Measurements from ENCODE around the gene B3GNT8.
"Not testable (repeated sequence)": the region's sequence is repeated elsewhere in the genome, so short reads cannot be mapped to it uniquely, and the experiment has no call there.

Gene B3GNT8

DNA sequence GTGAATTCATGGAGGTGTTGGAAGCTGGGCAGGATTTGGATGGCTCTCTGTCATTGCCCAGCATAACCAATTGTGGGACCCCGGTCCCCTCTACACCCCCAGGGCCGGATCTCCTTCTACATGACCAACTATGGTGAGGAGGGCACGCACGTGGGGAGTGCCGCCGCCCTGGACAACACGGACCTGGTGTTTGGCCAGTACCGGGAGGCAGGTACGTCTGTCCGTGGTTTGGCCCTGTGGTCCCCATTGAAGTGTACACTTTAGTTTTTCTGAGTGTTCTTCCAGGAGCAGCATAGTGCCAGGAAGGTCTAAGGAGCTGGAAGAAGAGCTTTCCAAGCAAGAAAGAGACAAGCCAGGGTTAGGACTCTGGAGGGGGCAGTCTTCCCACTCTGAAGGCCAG lies 13.2 kb downstream of the B3GNT8 start:
- DNase-seq (ENCODE audit: low read depth): no peak

DNA sequence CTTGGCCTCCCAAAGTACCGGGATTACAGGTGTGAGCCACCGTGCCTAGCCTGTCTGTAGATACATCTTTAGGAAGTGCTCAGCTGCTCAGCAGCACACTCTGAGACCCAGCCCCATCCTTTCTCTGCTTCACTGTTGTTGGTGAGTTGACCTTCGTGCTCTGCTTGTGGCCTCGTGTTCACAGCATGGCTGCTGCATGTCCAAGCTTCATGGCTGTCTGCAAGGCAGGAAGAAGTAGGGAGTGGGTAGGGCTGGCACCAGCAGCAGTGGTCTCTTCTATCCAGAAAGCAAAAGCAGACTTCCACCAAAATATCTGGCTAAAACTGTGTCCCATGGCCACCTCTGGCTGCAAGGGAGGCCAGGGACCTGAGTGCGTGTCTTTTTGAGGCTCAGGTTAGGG lies 14.2 kb downstream of the B3GNT8 start:
- no peak for DNase-seq (ENCODE audit: low read depth)

DNA sequence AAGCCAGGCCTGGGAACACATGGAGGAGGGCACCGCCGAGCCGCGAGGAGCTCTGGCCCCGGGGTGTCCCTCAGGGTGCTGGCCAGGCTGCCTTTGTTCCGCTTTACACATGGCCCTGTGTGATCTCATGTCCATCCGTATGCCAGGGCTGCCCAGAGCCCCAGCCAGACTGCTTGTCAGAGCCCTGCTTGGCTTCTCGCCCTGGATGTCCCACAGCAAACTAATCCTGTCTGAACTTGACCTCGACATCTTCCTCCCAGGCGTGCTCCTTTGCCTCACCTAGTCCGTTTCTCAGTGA lies 15.3 kb downstream of the B3GNT8 start:
- no peak for DNase-seq (ENCODE audit: low read depth)

DNA sequence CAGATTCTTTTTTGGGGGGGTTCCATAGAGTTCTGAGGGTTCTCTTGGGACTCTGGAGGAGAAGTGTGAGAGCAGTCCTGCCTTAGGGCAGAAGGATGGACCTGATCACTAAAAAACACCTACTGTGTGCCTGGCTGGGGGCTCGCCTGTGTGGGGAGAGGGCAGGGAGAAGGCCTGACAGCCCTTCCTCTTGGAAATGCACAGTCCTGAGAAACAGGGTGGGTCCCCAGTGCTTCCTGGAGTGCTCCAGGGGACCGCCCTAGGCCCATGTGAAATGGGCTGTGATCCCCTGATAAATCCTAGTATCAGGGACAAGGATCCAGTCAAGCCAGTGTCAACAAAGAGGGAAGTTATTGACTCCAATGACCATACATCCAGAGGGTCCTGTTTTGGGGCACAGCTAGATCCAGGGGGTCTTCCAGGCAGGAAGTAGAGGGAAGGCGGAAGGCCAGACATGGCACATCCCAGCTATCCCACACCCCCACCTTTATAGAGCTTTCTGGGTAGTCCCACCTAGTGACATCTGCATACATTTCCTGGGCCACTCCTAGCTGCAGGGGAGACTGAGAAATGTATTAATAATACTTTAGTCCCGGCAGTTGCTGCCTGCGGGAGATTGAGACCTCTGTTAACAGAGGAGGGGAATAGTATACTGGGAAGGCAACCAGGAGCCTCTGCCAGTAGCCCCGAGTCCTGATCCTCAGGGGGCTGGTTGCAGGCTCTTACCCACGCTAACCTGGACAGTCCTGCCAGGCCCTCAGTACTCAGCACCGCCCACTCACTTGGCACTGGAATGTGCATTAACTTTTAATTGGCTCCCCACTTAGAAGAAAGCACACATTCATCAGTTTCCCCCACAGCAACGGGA lies 15.8 kb downstream of the B3GNT8 start:
- no peak for DNase-seq (ENCODE audit: low read depth)

DNA sequence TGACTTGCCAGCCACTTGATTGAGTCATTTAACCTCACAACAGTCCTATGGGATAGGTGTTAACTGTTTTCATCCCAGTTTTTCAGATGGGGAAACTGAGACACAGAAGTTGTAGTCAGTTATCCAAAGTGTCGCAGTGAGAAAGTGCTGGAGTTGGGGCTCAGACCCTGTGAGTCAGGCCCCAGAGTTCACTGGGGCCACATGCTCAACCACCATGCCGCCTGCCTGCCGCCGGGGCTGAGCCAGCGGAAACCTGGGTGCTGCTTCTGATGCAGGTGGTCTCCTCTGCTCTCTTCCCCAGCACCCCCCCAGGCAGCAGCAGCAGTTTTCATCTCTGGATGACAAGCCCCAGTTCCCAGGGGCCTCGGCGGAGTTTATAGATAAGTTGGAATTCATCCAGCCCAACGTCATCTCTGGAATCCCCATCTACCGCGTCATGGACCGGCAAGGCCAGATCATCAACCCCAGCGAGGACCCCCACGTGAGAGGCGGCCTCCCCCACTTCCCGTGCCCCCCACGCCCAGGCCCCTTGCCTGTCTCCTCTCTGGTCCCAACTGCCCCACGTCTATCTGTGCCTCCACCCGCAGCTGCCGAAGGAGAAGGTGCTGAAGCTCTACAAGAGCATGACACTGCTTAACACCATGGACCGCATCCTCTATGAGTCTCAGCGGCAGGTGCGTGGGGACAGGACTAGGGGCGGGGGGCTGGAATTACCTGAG lies 16.7 kb downstream of the B3GNT8 start:
- no peak for DNase-seq (ENCODE audit: low read depth)

DNA sequence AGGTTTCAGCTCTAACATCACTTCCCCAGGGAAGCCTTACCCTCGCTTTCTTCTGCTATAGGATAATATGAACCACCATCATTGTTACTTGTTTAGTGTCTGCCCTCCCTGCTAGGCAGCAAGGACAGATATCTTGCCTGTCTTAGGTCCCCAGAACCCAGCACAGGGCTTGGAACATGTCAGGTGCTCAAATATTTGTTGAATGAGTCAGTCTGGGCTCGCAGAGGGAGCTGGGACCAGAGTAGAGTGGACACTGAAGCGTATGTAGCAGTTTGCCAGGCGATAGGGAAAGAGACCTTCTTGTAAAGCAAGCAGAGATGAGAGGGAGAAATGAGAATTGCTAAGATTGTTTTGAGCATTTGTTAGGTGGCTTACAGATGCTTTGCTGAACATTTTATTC lies 17.9 kb downstream of the B3GNT8 start:
- no peak for DNase-seq (ENCODE audit: low read depth)

DNA sequence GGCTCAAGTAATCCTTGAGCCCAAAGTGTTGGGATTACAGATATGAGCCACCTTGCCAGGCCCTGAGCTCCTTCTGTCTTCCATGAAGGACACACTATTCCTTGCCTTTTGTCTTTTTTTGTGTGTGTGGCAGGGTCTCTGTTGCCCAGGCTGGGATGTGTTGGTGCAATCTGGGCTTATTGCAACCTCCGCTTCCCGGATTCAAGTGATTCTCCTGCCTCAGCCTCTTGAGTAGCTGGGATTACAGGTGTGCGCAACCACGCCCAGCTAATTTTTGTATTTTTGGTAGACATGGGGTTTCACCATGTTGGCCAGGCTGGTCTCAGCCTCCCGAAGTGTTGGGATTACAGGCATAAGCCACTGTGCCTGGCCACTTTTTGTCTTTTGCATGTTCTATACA lies 18.3 kb downstream of the B3GNT8 start:
- DNase-seq (ENCODE audit: low read depth): not testable (repeated sequence)

DNA sequence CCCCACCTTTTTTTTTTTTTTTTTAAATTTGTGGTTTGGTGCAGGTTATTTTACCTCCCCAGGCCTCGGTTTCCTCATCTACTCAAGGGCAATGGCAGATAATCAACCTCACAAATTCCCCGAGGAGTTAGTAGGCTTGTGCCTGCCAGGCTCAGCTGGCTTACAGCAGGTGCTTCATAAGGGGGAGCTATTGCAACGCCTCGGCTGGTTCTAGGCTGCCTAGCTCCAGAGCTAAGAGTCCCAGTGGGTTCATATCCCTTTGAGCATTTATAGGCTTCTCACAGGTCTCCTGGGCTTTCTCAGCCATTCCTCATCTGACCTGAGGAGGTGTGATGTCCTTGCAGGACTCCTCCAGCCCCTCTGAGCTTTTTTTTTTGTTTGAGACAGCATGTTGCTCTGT lies 18.9 kb downstream of the B3GNT8 start:
- no peak for DNase-seq (ENCODE audit: low read depth)

DNA sequence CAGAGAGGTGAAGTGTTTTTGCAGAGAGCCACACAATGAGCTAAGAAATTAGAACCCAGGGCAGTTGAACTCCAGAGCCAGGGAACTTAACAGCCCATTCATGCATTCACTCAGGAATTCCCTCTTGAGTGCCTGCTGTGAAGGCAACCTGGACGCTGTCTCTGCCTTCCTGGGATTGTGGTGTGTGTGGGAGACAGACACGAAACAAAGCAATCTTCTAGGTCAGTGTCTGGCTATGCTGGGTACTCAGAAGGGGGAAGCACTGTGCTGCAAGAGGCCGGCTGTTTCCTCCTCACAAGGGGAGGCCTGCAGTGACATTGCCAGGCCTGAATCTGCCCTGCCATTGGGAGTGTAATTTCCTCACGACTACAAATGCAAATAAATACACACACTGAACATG lies 19.9 kb downstream of the B3GNT8 start:
- no peak for DNase-seq (ENCODE audit: low read depth)

DNA sequence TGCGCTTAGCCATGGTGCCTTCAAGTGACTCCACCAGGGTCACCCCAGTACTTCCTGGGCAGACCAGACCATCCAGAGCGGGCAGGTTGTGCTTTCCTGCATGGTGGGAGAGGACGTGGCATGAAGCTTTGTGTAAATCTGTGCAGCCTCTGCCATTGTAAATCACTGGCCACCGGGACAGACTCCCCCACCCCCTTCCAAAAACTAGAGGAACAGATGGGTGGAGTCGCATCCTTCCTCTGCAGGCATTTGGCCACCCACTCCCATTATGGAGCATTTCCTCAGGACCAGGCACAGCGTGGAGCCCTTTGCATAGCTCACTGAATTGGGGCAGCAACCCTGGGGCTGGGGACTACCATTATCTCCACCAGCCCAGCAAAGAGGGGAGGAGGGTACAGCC lies 21.4 kb downstream of the B3GNT8 start:
- DNase-seq (ENCODE audit: low read depth): no peak

DNA sequence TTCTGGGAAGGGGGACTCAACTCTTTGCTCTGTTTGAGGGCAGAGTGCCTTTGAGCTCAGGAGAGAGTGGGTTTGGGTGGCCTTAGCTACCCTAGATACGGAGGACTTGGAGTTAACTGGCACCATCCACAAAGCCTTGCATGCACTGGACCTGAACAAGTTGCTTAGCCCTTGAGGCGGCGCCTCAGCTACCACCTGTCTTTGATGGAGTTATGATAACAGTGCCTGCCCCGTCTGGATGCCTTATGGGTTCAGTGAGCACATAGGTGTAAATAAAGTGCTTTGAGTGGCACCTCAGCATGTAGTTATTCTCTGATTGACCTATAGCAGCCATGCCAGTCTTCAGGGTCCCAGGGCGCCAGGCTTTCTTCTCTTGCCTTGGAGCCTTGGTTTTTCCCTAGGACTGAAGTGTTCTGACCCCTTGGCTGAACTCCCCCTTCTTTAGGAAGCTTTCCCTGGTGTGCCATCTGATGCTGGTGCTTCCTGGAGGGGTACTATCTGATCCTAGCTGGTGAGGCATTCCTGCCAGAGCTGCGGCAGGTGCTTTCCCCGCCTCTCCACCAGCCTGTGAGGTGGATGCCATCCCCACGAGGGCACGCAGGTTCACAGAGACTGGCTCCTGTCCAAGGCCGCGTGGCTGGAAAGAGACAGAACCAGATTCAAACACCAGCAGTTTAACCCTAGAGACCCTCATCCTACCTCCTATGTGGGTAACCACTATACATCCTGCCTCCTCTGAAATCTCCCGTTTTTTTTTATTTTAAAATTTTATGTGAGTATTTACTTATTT lies 23.8 kb downstream of the B3GNT8 start:
- DNase-seq (ENCODE audit: low read depth): no peak

DNA sequence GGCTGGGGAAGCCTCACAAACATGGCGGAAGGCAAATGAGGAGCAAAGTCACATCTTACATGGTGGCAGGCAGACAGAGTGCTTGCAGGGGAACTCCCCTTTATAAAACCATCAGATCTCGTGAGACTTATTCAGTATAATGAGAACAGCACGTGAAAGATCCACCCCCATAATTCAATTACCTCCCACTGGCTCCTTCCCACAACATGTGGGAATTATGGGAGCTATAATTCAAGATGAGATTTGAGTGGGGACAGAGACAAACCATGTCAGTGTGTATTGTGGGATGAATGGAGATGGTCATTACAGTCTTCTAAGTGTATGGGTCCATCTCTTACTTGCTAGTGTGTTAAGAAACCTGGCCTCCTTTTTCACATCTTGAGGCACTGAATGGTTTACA lies 25.2 kb downstream of the B3GNT8 start:
- DNase-seq (ENCODE audit: low read depth): no peak

DNA sequence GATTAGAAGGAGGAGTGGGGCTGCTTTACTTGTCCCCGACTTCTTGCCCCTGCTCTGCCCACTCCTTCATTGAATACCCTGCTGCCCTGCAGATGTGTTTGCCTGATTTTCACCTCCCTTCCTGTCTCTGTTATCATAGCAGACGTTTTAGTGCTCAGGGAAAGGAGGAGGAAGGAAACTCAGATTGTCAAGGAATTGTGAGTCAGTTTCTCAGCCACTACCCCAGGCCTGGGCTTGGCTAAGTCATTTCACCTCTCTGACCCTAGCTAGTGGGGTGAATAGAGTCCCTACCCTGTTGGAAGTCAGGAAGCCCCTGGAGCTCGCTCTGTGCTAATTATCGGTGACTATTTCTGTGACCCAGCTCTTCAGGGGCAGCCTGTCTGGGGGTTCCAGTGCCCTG lies 25.7 kb downstream of the B3GNT8 start:
- no peak for DNase-seq (ENCODE audit: low read depth)

DNA sequence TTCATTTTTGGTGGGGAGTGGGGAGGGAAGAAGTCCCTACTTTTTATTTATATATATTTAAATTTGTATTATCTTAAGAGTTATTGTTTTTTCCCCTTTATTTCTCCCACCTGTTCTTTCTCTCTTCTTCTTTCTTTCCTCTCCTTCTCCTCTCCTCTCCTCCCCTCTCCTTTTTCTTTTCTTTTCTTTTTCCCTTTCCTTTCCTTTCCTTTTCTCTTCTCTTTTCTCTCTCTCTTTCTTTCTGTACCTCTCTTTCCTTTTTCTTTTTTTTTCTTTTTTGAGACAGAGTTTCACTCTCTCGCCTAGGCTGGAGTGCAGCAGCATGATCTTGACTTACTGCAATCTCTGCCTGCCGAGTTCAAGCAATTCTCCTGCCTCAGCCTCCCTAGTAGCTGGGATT lies 27.6 kb downstream of the B3GNT8 start:
- DNase-seq (ENCODE audit: low read depth): no peak

DNA sequence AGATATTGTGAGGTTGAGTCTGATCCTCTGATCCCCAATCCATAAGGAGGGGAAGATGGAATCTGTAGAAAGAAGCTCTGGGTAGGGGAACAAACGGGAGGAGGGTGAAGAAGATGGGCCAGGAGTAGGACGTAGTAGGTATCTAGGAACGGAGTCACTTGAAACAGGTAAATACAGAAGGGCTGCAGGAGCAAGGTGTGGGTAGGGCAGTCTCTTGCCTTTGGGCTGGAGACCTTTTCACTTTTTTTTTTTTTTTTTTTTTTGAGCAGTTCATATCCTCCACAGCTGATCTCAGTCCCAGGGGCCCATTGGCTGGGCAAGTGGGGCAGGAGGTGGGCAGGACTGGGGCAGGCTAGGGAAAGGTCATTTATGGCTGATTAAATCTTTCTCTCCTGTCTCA lies 28.1 kb downstream of the B3GNT8 start:
- DNase-seq (ENCODE audit: low read depth): no peak

DNA sequence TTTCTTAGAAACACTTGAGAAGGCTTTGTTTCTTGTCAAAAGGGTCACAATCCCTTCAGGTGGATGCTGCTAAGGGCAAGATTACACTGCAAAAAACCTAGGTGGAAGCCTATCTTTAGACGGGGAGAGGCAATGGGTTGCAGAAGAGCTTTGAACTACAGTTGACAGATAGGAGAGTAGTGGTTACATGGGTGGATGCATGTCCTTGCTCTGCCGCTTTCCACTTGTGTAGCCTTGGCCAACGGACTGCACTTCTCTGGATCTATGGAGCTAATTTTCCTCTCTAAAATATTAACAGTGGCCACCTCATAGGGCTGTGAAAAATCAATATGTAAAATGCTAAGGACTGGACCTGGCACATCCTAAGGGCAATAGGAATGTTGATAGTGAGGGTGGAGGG lies 28.6 kb downstream of the B3GNT8 start:
- no peak for DNase-seq (ENCODE audit: low read depth)

DNA sequence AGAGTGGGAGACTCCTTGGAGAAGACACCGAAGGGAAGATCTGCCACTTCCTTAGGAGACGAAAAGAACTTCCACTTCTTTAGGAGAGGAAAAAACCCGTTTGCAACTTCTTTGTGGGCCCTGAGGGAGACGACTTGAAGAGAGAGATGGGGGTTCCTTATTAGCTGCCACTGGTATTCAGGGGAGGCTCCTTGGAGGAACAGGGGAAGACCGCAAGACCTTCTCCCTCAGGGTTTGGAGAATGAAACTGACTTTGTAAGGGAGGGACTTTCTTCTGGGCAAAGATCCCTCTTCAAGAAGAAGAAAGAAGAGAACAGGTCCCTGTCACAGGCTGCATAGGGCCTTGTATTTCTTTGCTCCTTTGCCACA lies 29.1 kb downstream of the B3GNT8 start:
- DNase-seq (ENCODE audit: low read depth): no peak

DNA sequence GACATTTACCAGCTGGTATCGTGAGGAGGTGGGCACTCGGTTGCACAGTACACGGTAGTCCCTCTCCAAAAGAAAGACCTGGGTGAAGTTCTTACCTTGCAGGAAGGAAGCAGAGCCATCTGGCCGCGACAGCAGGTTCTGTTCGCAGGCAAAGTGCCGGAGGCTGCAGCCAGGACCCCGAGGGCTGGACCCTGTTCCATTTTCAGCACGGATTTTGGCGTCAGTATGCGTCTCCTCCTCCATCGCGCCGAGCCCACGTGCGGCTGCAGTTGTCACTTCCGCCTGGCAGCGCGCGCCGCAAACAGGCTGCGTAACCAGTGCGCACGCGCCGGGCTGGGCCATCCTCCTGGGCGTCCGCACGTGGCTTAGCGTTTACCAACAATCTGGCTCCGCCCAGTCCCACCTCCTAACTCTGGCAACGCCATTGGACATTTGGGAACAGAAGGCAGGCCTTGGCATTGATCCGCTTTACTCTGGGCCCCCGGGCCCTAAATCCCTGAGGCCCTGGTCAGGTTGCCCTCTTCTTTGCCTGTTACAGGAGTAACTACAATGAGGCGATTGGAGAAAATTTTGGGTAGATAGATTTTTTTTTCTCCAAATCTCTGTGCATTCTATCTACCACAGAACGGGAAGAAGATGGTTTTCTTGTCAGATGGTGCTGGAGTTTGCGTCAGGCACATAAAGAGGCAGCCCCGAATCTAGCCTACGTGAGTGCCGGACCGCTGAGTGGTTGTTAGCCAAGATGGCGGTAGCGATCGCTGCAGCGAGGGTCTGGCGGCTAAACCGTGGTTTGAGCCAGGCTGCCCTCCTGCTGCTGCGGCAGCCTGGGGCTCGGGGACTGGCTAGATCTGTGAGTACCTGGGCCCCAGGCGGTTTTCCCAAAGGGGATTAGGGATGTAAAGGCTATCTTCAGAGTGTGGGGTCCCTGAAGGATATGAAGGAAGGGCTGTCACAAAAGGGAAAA lies 29.8 kb downstream of the B3GNT8 start, which contains the start of the genes BCKDHA and EXOSC5:
BCKDHA (plus strand) TSS at position 733 of the 964 bp plus-strand sequence; CDS start at position 743, 10 bp downstream.
EXOSC5 (minus strand) TSS at position 274 of the 964 bp plus-strand sequence; CDS start at position 243, 31 bp downstream.
- peak; percentile 99 for DNase-seq (ENCODE audit: low read depth)

DNA sequence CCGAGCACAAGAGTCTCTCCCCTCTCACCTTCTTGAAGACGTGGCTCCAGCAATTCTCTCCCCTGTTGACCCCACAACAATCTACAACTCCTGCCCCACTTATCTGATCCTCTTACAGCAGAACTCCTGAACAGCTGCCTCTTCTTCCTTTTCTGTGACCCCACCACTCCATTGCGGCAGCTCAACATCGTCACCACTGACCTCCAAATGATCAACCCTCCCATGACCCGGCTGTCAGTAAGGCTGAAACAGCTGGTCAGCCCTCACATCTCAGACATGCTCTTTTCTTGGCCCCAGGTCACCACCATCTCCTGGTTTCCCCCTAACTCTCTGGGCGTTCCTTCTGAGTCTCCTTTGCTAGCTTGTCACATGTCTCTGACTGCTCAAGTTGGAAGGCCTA lies 31.8 kb downstream of the B3GNT8 start:
- no peak for DNase-seq (ENCODE audit: low read depth)

DNA sequence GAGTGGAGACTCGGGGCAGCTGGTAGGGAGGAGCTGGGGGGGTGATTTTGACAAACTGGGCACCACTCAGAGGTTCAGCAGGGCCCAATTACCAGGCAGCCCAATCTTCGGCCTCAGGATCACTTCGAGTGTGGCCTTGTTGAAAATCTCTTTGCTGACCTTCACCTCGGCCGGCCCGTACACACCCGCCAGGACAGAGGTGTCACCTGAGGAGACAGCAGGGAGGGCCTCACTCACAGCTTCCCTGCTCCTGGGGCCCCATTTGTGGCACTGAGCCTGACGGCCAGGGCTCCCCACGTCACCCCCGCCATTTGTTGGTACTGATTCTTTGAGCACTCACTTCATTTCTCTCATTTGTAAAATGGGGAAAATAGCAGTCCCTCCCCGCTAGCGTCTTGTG lies 34.4 kb downstream of the B3GNT8 start:
- no peak for DNase-seq (ENCODE audit: low read depth)

DNA sequence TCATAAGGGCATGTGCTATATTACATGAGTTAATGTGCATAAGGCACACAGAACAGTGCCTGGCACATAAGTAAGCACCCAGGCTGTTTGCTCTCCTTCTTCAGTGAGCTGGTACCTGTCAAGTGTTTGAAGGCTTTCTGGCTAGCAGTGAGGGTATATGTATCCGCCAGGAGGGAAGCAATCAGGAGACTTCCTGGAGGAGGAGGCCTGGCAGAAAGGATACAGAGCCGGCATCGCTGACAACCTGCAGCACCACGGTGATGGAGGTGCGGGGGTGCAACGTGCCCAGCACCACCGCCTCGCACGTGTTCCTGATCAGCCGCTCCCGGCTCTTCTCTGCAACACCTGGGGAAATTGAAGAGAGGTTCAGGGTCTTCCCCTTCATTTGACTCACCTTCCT lies 35.6 kb downstream of the B3GNT8 start:
- DNase-seq (ENCODE audit: low read depth): no peak

DNA sequence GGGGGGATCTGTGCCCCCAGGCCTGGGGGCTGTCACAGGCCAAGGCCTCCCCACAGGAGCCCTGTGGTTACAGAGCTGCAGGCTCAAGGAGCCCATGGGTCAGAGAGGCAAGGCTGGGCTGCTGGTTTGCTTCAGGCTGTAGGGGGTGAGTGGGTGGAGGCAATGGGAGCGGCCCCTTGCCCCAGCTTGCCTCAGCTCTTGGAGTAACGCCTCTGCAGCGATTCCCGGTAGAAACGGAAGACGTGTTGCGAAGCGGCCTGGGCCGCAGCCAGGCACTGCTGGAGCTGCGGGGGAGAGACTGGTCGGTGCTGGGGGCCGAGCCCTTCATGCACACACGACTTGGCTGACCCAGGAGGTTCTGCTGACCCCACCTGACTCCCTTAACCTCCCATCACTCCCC lies 40.7 kb downstream of the B3GNT8 start:
- no peak for DNase-seq (ENCODE audit: low read depth)
